Ovary (tissue), 3 donors: ENCODE results near the gene ALG1.

ENCODE experiments used
- CTCF ChIP-seq, 3 donors: fragments of 450-650 bp in 2 of 3; fragments of 200-600 bp in 1 of 3; IDR thresholded peaks; one replicate each; pipeline versions ENCODE4 v1.5.1 to v1.8.0; 2016 to 2022; ENCODE audit warnings: antibody characterized with exemption in 3 of 3, mild to moderate bottlenecking in 1 of 3
- POLR2A ChIP-seq: fragments of 450-650 bp; IDR thresholded peaks from one replicate; pipeline ENCODE4 v1.6.1; 2017; ENCODE audit warnings: antibody characterized with exemption, mild to moderate bottlenecking, moderate library complexity
- donor health status: DM: no; HTN: no; CAD: no.

GRCh38 chr16:5054876-5055865 lies 16.5 kb upstream of the ALG1 start:
- TF ChIP-seq CTCF (IDR thresholded peaks at IDR 0.05) (no peak), POLR2A (no peak)
